Endothelial cell of umbilical vein (primary cell): ENCODE results near the gene CRY1.

Source experiments
- EZH2 ChIP-seq: IDR thresholded peaks from 2 replicates; pipeline ENCODE4 v1.6.1; 2012; ENCODE audit warnings: borderline replicate concordance, low read depth, mild to moderate bottlenecking, moderate library complexity, low read length, inconsistent platforms; ENCODE audit not compliant: severe bottlenecking
- FOS ChIP-seq: IDR thresholded peaks from 2 replicates; pipeline ENCODE4 v1.6.1; 2011; ENCODE audit warnings: mild to moderate bottlenecking, low read length, moderate library complexity, borderline replicate concordance; ENCODE audit not compliant: insufficient read depth
- JUN ChIP-seq: IDR thresholded peaks from 2 replicates; pipeline ENCODE4 v1.6.1; 2011; ENCODE audit warnings: borderline replicate concordance, low read depth; ENCODE audit not compliant: insufficient read length, insufficient read depth
- POLR2A ChIP-seq: IDR thresholded peaks from 2 replicates; pipeline ENCODE4 v1.6.1; 2012; ENCODE audit warnings: low read depth, mild to moderate bottlenecking, control low read depth, low read length
- TF ChIP-seq, protein P1 (sequence below), 2 donors: IDR thresholded peaks; 1 replicate in 1 of 2; 2 replicates in 1 of 2; pipeline ENCODE4 v1.5.1; 2011; ENCODE audit warnings: low read length in 2 of 2, mild to moderate bottlenecking in 2 of 2, moderate library complexity in 2 of 2, control low read depth in 1 of 2, inconsistent platforms in 1 of 2, low read depth in 1 of 2; ENCODE audit not compliant: insufficient read depth in 1 of 2; ENCODE audit errors: extremely low read depth in 1 of 2
- TF ChIP-seq, protein P2 (sequence below): IDR thresholded peaks from 2 replicates; pipeline ENCODE4 v1.6.1; 2011; ENCODE audit not compliant: insufficient read depth, insufficient read length

DNA sequence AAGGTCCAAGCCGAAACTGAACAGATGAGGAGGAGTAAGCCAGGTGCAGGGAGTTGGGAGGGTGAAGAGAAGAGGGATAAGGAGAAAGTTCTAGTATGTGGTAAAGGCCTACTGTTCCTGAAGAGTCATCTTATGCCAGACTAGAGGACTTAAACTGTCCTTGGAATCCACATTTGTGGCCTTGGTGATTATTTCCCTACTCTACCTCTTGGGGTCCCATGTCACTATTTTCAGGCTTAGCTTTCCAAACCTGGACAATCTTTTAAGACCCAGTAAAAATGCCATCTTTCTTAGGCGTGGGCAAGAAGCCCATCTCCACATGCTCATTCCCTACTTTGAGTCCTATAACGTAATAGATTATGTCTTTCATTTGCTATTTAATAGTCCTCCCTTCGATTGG is 40.1 kb upstream of the CRY1 start:
- TF ChIP-seq, protein P1, sequence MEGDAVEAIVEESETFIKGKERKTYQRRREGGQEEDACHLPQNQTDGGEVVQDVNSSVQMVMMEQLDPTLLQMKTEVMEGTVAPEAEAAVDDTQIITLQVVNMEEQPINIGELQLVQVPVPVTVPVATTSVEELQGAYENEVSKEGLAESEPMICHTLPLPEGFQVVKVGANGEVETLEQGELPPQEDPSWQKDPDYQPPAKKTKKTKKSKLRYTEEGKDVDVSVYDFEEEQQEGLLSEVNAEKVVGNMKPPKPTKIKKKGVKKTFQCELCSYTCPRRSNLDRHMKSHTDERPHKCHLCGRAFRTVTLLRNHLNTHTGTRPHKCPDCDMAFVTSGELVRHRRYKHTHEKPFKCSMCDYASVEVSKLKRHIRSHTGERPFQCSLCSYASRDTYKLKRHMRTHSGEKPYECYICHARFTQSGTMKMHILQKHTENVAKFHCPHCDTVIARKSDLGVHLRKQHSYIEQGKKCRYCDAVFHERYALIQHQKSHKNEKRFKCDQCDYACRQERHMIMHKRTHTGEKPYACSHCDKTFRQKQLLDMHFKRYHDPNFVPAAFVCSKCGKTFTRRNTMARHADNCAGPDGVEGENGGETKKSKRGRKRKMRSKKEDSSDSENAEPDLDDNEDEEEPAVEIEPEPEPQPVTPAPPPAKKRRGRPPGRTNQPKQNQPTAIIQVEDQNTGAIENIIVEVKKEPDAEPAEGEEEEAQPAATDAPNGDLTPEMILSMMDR (IDR thresholded peaks at IDR 0.05; ENCODE audit: extremely low read depth in 1 of 2, insufficient read depth in 1 of 2, low read depth in 1 of 2, low read length in 2 of 2): no peak
- TF ChIP-seq JUN (no peak), EZH2 (no peak), POLR2A (no peak), FOS (no peak)
- TF ChIP-seq, protein P2, sequence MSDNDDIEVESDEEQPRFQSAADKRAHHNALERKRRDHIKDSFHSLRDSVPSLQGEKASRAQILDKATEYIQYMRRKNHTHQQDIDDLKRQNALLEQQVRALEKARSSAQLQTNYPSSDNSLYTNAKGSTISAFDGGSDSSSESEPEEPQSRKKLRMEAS: no peak
